Neural progenitor cell (in vitro differentiated cells): Measurements from ENCODE around the gene RNF166.
A peak's percentile ranks its signal among the peaks of the same experiment; 100 is the strongest.

ENCODE experiments used
- CTCF ChIP-seq: fragments of 200-600 bp; sonication (generic); IDR thresholded peaks from 2 replicates; pipeline ENCODE4 v1.5.1; 2017; ENCODE audit warnings: antibody characterized with exemption, mild to moderate bottlenecking
- EZH2 ChIP-seq: fragments of 200-600 bp; sonication (generic); IDR thresholded peaks from 2 replicates; pipeline ENCODE4 v1.6.1; 2017; ENCODE audit warnings: antibody characterized with exemption, mild to moderate bottlenecking, moderate library complexity
- EZH2phosphoT487 ChIP-seq: fragments of 200-600 bp; sonication (generic); IDR thresholded peaks from 2 replicates; pipeline ENCODE4 v1.6.1; 2017; ENCODE audit warnings: antibody characterized with exemption

- TF ChIP-seq EZH2 (no peak), CTCF (peak; percentile 68), EZH2phosphoT487 (no peak)
These were observed 48.9 kb upstream of the RNF166 start for GRCh38 chr16:88754912-88755744.
